Esophagus muscularis mucosa (tissue), 4 donors: ENCODE data around the gene CFAP74. TPM values are rescaled to one million over a fixed set of nuclear protein-coding genes. Genes with fewer than 3 reads are reported as not detected.

ENCODE experiments used
- DNase-seq: peaks from one replicate; pipeline ENCODE4 v3.0.0-alpha.2; 2017; ENCODE audit errors: extremely low spot score
- H3K27ac ChIP-seq, 4 donors: fragments of 200-600 bp; sonication (generic); replicated peaks in 1 of 4; 1 replicate in 3 of 4; 2 replicates in 1 of 4; pipeline ENCODE4 v1.5.1; 2016 to 2019; ENCODE audit warnings: mild to moderate bottlenecking in 1 of 4
- H3K27me3 ChIP-seq, 4 donors: fragments of 200-600 bp; sonication (generic); one replicate each; pipeline versions ENCODE4 v1.5.1 to v1.6.0; 2016 to 2019
- H3K36me3 ChIP-seq, 4 donors: fragments of 200-600 bp; sonication (generic); one replicate each; pipeline ENCODE4 v1.5.1; 2016 to 2019
- H3K4me1 ChIP-seq, 4 donors: fragments of 200-600 bp; sonication (generic); one replicate each; pipeline ENCODE4 v1.5.1; 2016 to 2019
- H3K4me3 ChIP-seq, 4 donors: fragments of 200-600 bp; sonication (generic); 1 replicate in 2 of 4; 2 replicates in 2 of 4; pipeline ENCODE4 v1.5.1; 2016 to 2019; ENCODE audit warnings: mild to moderate bottlenecking in 4 of 4, moderate library complexity in 1 of 4
- H3K9me3 ChIP-seq, 4 donors: fragments of 200-600 bp; sonication (generic); 1 replicate in 3 of 4; 2 replicates in 1 of 4; pipeline ENCODE4 v1.5.1; 2016 to 2019
- EP300 ChIP-seq: sonication (generic); formaldehyde crosslinking; IDR thresholded peaks from one replicate; pipeline ENCODE4 v1.6.1; 2017; ENCODE audit warnings: antibody characterized with exemption
- POLR2A ChIP-seq: fragments of 450-650 bp; IDR thresholded peaks from one replicate; pipeline ENCODE4 v1.6.1; 2017; ENCODE audit warnings: antibody characterized with exemption, moderate library complexity, mild to moderate bottlenecking, low read depth
- POLR2AphosphoS5 ChIP-seq, 2 donors: sonication (generic); formaldehyde crosslinking; IDR thresholded peaks; one replicate each; pipeline ENCODE4 v1.6.1; 2017; ENCODE audit warnings: antibody characterized with exemption in 2 of 2
- WGBS: methylation state at CpG from one replicate; pipeline ENCODE4 v1.1.5; 2018; 5-methylcytosine and 5-hydroxymethylcytosine counted together
- intact Hi-C: fragments of 100-400 bp; cut with DNase I; formaldehyde crosslinking; loops from one replicate; pipeline ENCODE4 v1.15.1; 2023
- total RNA-seq, 4 donors: library from RNA; depleted of rRNA; stranded (reverse); fragments of >200 nt; gene quantifications; one replicate each; pipeline versions ENCODE4 v1.1.0 to v1.2.1, GENCODE V29; 2016
- TF ChIP-seq, protein P1 (sequence below), 3 experiments: fragments of 200-600 bp in 2 of 3; fragments of 450-650 bp in 1 of 3; sonication (generic) in 2 of 3; IDR thresholded peaks; one replicate each; pipeline ENCODE4 v1.5.1; 2017 to 2019; ENCODE audit warnings: antibody characterized with exemption in 3 of 3, mild to moderate bottlenecking in 2 of 3, moderate library complexity in 1 of 3

Gene CFAP74
- total RNA-seq, 4 donors from 2014 or later = not detected

DNA sequence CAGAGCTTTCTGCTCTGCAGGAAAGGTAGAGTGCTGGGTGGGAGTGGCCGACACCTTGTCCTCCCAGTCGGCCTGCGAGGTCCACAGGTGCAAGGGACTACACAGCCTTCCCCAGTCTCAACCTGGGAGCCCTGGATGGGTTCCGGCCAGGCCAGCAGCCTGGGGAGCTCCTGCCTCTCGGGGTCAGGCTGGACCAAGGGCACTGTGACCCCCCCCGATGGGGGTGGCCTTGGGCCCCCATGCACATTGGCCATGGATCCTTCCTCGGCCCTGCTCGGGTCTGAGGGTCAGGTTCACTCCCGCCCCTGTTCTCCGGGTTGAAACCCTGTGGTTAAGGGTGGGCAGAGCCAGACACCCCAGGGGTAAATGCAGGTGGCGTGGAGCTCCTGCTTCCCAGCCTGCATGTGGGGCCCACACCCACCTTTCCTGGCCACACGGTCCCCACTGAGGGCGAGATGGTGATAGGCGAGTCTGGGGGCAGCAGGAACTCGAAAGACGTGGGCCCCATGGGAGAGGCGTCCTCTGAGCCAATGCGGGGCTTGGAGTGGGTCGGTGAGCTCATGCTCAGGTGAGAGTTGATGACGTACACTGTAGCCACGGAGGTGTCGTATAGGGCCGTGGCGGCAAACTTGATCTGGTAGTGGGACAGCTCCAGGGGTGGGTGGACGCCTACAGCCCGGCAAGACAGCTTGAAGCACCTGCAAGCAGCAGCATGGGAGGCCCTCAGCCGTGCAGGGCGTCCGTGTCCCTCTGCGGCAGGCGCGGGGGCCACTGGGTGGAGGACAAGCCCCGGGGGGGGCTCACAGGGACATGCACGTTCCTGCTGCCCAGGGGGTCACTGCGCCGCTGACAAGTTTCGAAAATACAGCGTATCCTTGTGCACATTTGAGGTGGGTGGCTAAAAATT, 73.7 kb downstream of the CFAP74 start:
- 86% methylated on average over 35 of the region's 38 CpGs for WGBS
- no peak for DNase-seq
- H3K4me1 ChIP-seq = peaks cover 0 to 11% (median 3%) of the 10 kb centered on the region in 4 donors
- no peak overlapping the region for H3K27ac ChIP-seq
- H3K36me3 ChIP-seq = no peaks in the 10 kb centered on the region
- TF ChIP-seq EP300 (no peak), POLR2AphosphoS5 (IDR thresholded peaks at IDR 0.05) (no peak), POLR2A (no peak)
- TF ChIP-seq, protein P1, sequence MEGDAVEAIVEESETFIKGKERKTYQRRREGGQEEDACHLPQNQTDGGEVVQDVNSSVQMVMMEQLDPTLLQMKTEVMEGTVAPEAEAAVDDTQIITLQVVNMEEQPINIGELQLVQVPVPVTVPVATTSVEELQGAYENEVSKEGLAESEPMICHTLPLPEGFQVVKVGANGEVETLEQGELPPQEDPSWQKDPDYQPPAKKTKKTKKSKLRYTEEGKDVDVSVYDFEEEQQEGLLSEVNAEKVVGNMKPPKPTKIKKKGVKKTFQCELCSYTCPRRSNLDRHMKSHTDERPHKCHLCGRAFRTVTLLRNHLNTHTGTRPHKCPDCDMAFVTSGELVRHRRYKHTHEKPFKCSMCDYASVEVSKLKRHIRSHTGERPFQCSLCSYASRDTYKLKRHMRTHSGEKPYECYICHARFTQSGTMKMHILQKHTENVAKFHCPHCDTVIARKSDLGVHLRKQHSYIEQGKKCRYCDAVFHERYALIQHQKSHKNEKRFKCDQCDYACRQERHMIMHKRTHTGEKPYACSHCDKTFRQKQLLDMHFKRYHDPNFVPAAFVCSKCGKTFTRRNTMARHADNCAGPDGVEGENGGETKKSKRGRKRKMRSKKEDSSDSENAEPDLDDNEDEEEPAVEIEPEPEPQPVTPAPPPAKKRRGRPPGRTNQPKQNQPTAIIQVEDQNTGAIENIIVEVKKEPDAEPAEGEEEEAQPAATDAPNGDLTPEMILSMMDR (IDR thresholded peaks at IDR 0.05) = no peak
- no peak overlapping the region for H3K4me3 ChIP-seq
- H3K27me3 ChIP-seq = peaks cover 0 to 19% (median 0%) of the 10 kb centered on the region in 4 donors
- H3K9me3 ChIP-seq = no peaks in the 10 kb centered on the region
- intact Hi-C loops = no loop called here

DNA sequence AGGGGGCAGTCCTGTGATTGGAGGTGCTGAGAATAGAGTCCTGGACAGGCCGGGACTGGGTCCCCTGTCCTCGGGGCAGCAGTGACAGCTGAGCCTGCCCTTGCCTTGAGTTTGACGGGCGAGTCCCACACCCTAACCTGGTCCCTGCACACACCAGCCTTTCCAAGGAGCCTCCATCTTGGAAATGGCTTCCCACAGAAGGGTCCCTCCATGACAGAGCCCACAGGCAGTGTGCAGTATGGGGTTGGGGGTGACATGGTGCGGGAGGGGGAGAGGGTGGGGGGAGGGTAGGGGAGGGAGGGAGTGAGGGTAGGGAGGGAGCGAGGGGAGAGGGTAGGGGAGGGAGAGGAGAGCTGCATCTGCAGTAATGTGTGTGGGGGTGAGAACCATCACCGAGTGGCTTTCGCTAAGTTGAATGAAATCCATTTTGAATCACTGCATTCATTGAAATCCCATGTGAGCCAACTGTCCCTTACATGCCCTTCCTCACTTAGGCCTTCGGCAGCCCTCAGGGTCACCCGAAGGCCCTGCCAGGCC, 74.4 kb downstream of the CFAP74 start:
- H3K27me3 ChIP-seq = peaks cover 0 to 19% (median 0%) of the 10 kb centered on the region in 4 donors
- H3K36me3 ChIP-seq = no peaks in the 10 kb centered on the region
- peaks cover 0 to 11% (median 3%) of the 10 kb centered on the region in 4 donors for H3K4me1 ChIP-seq
- no peak overlapping the region for H3K27ac ChIP-seq
- TF ChIP-seq EP300 (no peak), POLR2AphosphoS5 (IDR thresholded peaks at IDR 0.05) (no peak), POLR2A (no peak)
- TF ChIP-seq, protein P1 (IDR thresholded peaks at IDR 0.05) = no peak
- DNase-seq = no peak
- H3K4me3 ChIP-seq = no peak overlapping the region
- H3K9me3 ChIP-seq = no peaks in the 10 kb centered on the region
- WGBS = 84% methylated on average over 5 of the region's 10 CpGs
- intact Hi-C loops = no loop called here

DNA sequence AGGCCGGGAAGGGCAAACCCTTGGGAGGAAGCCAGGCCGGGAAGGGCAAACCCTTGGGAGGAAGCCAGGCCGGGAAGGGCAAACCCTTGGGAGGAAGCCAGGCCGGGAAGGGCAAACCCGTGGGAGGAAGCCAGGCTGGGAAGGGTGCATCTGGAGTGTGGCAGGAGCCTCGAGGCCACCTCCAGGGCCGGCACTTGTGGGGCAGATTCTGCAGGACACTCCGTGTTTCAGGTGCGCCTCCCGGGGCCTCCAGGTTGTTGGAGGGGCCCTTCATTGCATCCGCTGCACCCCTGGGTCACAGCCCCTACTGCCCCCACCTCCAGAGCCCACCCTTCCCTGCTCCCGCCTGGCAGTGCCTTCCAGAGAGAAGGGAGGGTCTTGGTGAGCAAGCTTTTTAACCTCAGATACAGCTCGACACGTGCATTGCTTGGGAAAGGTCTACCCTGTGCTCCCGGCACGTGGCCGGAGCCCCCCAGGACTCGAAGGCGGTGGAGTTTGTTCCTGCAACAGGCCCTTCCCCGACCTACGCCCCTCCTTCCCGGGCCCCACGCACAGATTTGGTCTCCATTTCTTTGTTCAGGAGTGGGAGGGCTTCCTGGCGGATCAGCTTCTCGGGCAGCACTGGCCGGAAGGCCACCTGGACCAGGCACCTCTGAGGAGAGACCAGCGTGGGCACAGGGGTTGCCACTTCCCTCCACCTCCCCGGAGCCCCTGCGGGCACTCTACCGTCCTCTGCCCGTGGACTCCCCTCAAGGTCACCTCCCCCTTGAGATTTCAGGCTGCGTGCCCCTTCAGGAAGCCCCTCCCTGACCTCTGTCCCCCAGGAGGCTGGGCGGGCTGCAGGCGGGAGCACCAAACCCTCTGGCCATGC, 75.1 kb downstream of the CFAP74 start:
- intact Hi-C loops = no loop called here
- 71% methylated on average over 23 of the region's 34 CpGs for WGBS
- DNase-seq = no peak

DNA sequence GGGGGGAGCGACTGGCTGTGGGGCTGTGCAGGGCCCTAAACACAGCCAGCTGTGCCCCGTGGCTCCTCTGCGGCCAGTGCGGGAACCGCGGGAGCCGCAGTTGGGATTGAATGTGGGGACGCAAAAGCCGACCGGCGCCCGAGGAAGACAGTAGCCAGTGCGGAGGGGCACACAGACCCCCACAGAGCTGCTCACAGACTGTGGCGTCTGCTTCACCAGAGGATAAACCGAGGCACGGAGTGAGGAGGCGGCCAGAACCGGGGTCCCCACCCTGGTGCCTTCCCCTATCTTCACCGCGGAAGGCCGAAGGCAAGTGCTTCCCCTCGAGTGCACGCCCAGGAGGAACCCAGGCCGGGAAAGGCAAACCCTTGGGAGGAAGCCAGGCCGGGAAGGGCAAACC, 75.8 kb downstream of the CFAP74 start:
- 93% methylated on average over 15 of the region's 25 CpGs for WGBS
- no peak for TF ChIP-seq POLR2AphosphoS5 (IDR thresholded peaks at IDR 0.05)
- TF ChIP-seq, protein P1 (IDR thresholded peaks at IDR 0.05) = no peak
- no peak for TF ChIP-seq POLR2A
- TF ChIP-seq EP300 = no peak
- peaks cover 0 to 19% (median 0%) of the 10 kb centered on the region in 4 donors for H3K27me3 ChIP-seq
- H3K4me1 ChIP-seq = peaks cover 0 to 11% (median 3%) of the 10 kb centered on the region in 4 donors
- H3K36me3 ChIP-seq = no peaks in the 10 kb centered on the region
- DNase-seq = no peak
- H3K9me3 ChIP-seq = no peaks in the 10 kb centered on the region
- H3K4me3 ChIP-seq = no peak overlapping the region
- intact Hi-C loops = no loop called here
- no peak overlapping the region for H3K27ac ChIP-seq

More for the DNA sequence above, 75.1 kb downstream of the CFAP74 start:
- H3K9me3 ChIP-seq = no peaks in the 10 kb centered on the region
- TF ChIP-seq EP300 (no peak), POLR2A (no peak)
- H3K36me3 ChIP-seq = no peaks in the 10 kb centered on the region
- H3K27me3 ChIP-seq = peaks cover 0 to 19% (median 0%) of the 10 kb centered on the region in 4 donors
- H3K4me1 ChIP-seq = peaks cover 0 to 11% (median 3%) of the 10 kb centered on the region in 4 donors
- H3K27ac ChIP-seq = no peak overlapping the region
- no peak overlapping the region for H3K4me3 ChIP-seq
